ENCODE results near the gene TMEM151B.

DNA sequence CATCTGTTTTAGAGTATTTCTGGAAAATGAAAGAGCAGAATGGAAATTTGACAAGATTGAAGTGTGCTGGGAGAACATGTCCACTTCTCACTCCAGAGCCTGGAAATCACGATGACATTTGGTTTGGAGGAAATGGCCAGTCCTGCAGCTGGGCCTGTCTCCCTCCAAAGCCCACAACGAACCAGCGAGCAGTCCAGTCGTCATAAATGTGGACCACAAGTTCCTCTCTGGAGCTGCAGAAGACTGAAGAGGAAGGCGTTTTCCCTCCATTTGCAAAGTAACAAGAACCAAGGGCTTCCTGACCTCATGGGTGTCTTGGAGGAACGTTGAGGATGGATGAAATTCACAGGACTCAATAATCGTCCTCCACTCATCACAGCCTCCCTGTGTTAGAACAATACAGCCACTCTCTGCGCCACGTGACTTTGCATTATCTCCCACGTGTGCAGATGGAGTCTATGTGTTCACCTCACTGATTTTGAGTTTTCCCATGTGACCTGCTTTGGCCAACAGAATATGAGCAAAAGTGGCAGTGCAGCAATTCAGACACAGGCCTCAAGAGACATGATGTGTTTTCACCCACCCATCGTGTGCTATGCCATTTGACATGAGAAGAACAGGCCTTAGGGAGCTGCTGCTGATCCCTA lies 63.1 kb downstream of the TMEM151B start:
- no peak for TF ChIP-seq ZNF274 (IDR thresholded peaks at IDR 0.05; ENCODE audit: low read depth, low read length)
- no peak for TF ChIP-seq YY1 (IDR thresholded peaks at IDR 0.05; ENCODE audit: insufficient read depth, insufficient read length)
- no peak for TF ChIP-seq SUZ12 (IDR thresholded peaks at IDR 0.05; ENCODE audit: extremely low read depth, insufficient read depth, insufficient read length)
